WERI-Rb-1 (cell line): ENCODE data around the gene SMYD3.

ENCODE experiments used
- DNase-seq: peaks from one replicate; pipeline ENCODE4 v3.0.0-alpha.2; 2020
- H3K27ac ChIP-seq: fragments of 250-450 bp; sonication (Bioruptor Pico); 2 replicates; pipeline ENCODE4 v1.5.1; 2020; ENCODE audit warnings: mild to moderate bottlenecking, moderate library complexity
- H3K27me3 ChIP-seq: fragments of 250-450 bp; sonication (Bioruptor Pico); 2 replicates; pipeline ENCODE4 v1.5.1; 2021; ENCODE audit warnings: mild to moderate bottlenecking, low read depth, moderate library complexity; ENCODE audit not compliant: insufficient read depth, severe bottlenecking
- H3K36me3 ChIP-seq: fragments of 250-450 bp; sonication (Bioruptor Pico); 2 replicates; pipeline ENCODE4 v1.5.1; 2020; ENCODE audit warnings: mild to moderate bottlenecking, moderate library complexity
- H3K4me3 ChIP-seq: 2 replicates; pipeline ENCODE4 v1.5.1; 2011; ENCODE audit warnings: low read depth, mild to moderate bottlenecking, control low read depth, low read length
- H3K9me3 ChIP-seq: fragments of 250-450 bp; sonication (Bioruptor Pico); 2 replicates; pipeline ENCODE4 v1.5.1; 2021; ENCODE audit warnings: mild to moderate bottlenecking, moderate library complexity; ENCODE audit not compliant: severe bottlenecking
- TF ChIP-seq, protein P1 (sequence below): IDR thresholded peaks from 2 replicates; pipeline ENCODE4 v1.5.1; 2011; ENCODE audit warnings: low read depth, mild to moderate bottlenecking, control low read depth, inconsistent platforms, low read length

Gene SMYD3

GRCh38 chr1:245969283-245969682 lies 537.8 kb downstream of the SMYD3 start:
- Histone ChIP-seq H3K27me3 (no peaks in the 10 kb centered on the region), H3K4me3 (no peak overlapping the region), H3K36me3 (no peaks in the 10 kb centered on the region), H3K9me3 (no peaks in the 10 kb centered on the region), H3K27ac (no peak overlapping the region)
- no peak for DNase-seq
- TF ChIP-seq, protein P1, sequence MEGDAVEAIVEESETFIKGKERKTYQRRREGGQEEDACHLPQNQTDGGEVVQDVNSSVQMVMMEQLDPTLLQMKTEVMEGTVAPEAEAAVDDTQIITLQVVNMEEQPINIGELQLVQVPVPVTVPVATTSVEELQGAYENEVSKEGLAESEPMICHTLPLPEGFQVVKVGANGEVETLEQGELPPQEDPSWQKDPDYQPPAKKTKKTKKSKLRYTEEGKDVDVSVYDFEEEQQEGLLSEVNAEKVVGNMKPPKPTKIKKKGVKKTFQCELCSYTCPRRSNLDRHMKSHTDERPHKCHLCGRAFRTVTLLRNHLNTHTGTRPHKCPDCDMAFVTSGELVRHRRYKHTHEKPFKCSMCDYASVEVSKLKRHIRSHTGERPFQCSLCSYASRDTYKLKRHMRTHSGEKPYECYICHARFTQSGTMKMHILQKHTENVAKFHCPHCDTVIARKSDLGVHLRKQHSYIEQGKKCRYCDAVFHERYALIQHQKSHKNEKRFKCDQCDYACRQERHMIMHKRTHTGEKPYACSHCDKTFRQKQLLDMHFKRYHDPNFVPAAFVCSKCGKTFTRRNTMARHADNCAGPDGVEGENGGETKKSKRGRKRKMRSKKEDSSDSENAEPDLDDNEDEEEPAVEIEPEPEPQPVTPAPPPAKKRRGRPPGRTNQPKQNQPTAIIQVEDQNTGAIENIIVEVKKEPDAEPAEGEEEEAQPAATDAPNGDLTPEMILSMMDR, result no peak

DNA sequence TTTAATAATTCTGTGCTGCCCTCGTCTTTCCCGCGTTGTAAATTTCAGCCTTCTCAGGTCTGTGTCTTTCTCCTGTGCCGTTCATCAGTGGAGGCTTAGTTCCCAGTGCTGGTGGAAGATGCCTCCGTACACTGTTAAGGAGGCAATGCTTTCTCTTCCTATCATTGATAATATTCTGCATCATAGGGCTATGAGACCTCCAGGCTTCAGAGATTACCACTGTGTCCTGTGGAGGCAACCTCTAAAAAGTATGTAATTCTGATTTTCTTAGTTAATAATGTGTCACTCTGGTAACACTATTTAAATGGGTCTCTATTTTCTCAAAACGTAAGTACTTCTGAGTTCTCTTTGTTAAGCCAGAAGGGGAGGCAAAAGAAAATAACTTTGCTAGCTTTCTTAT lies 538.3 kb downstream of the SMYD3 start:
- Histone ChIP-seq H3K4me3 (no peak overlapping the region), H3K27me3 (no peaks in the 10 kb centered on the region), H3K27ac (no peak overlapping the region), H3K9me3 (no peaks in the 10 kb centered on the region), H3K36me3 (no peaks in the 10 kb centered on the region)
- TF ChIP-seq, protein P1, result no peak
- DNase-seq, result no peak

DNA sequence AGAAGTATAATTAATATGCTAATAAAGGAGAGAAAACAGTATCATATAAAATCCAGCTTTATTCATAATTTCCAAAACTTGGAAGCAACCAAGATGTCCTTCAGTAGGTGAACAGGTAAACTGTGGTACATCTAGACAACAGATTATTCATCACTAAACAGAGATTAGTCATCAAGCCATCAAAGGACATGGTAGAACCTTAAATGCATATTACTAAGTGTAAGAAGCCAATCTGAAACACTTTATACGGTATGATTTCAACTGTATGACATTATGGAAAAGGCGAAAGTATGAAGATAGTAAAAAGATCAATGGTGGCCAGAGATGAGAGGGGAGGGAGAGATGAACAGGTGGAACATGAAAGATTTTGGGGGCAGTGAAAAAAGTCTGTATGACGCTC lies 541.7 kb downstream of the SMYD3 start:
- H3K4me3 ChIP-seq, result no peak overlapping the region
- no peak for DNase-seq
- H3K27me3 ChIP-seq, result no peaks in the 10 kb centered on the region
- TF ChIP-seq, protein P1, result no peak
- no peak overlapping the region for H3K27ac ChIP-seq
- no peaks in the 10 kb centered on the region for H3K9me3 ChIP-seq
- H3K36me3 ChIP-seq, result no peaks in the 10 kb centered on the region

DNA sequence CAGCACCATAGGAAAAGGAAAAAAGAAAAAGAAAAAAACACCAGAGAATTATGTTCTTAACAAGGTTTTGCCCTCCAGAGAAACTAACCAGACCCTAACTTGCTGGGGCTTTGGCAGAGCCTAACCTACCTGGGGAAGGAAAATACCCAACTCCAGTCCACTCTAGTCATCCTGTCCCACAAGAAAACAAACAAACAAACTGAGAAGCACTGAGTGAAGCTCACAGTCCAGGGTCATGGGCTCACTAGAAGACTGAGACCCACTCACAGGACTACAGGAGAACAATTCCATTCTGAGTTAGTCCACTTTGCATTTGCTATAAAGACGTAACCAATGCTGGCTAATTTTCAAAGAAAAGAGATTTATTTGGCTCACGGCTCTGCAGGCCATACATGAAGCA lies 543.4 kb downstream of the SMYD3 start:
- DNase-seq, result no peak
- Histone ChIP-seq H3K27ac (no peak overlapping the region), H3K4me3 (no peak overlapping the region), H3K9me3 (no peaks in the 10 kb centered on the region), H3K27me3 (no peaks in the 10 kb centered on the region), H3K36me3 (no peaks in the 10 kb centered on the region)
- TF ChIP-seq, protein P1, result no peak

GRCh38 chr1:245962453-245962852 lies 544.6 kb downstream of the SMYD3 start:
- H3K27me3 ChIP-seq, result no peaks in the 10 kb centered on the region
- no peak overlapping the region for H3K4me3 ChIP-seq
- no peak overlapping the region for H3K27ac ChIP-seq
- H3K36me3 ChIP-seq, result no peaks in the 10 kb centered on the region
- no peaks in the 10 kb centered on the region for H3K9me3 ChIP-seq
- TF ChIP-seq, protein P1, result no peak
- no peak for DNase-seq

- no peaks in the 10 kb centered on the region for H3K27me3 ChIP-seq
- no peak overlapping the region for H3K27ac ChIP-seq
- H3K36me3 ChIP-seq, result no peaks in the 10 kb centered on the region
- no peaks in the 10 kb centered on the region for H3K9me3 ChIP-seq
- TF ChIP-seq, protein P1, result no peak
- DNase-seq, result no peak
- H3K4me3 ChIP-seq, result no peak overlapping the region
Measured at GRCh38 chr1:245961137-245961540, 545.9 kb downstream of the SMYD3 start.
